DMS114 treated with DMSO at 0.1 percent for 48 hours (cell line): Measurements from ENCODE around the gene PPP1R14B.

Experiments
- DNase-seq: peaks from one replicate; lab custom pipeline; 2025; ENCODE audit not compliant: unreplicated experiment; lab: John Stamatoyannopoulos, UW

PPP1R14B gene, protein sequence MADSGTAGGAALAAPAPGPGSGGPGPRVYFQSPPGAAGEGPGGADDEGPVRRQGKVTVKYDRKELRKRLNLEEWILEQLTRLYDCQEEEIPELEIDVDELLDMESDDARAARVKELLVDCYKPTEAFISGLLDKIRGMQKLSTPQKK

DNA sequence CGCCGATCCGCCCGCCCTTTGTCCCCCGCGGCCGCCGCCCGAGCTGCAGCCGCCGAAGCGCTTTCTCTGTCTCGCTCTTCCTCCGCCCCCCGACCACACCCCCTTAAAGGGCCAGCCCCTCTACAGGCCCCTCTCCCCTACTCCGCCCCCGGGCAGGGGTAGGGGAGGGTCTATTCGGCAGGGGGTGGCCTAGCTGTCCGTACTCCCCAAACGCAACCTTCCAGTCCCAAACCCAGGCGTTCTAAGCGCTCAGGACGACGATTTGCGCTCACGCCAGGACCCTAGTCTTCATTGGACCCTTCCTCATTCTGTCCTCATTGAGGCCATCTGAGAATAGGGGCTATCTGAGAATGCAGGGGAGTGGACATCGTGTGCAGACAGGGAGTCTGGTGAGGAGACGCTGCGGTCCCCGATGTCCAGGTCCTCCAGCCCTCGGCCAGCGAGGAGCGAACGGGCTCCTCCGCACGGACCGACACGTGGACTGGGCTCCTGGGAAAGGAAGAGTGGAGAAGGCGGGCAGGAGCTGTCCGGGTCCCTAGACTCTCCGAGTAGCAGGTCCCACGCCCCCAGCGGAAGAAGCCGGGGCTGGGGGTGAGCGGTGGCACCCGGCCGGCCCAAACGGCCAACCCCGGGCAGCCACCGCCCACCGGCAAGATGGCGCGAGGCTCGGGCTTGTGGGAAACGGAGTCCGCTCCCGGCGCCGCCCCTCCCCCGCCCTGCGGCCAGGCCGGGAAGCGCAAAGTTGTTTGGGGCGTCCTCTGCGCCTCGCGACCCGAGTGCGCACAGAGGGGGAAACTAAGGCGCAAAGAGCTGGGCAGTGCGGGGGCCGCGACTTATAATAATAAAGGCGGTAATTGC lies at the start of gene PPP1R14B:
TSS of gene PPP1R14B (minus strand) at position 73 of the 858 bp plus-strand sequence. CDS start 270 bp downstream, outside the sequence.
- peak; percentile 71 for DNase-seq

DNA sequence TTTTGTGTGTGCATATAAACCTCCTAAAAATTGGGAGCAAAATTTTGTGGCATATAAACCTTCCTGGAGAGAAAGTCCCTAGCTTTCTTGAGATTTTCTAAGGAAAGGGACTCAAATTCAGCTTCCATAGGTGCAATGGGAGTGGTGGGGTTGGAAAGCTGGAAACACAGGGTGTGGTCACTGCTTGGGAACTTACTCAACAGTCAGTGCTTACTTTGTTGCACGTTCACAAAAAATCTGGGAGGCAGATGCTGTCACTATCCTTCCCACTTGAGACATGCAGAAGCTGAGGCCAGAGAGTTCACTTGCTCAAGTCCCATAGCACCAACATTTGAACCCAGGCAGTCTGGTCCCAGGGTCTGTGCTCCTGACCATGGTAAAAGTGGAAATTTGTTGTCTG lies 49.5 kb upstream of the PPP1R14B start:
- DNase-seq: no peak

DNA sequence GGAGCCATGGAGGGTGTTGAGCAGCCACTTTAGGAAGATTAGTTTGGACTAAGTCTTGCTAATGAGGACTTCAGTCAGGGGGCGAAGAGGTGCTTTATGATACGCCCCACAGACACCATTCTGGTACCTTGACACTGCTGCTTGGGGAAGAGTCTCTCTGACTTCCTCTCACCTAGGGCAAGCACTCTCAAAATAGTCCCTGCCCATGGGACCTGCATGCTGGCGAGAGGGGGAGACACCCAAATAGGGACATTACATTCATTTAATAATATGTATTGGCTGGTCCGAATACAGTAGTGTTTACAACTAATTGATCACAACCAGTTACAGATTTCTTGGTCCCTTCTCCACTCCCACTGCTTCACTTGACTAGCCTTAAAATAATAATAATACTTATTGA lies 49.0 kb upstream of the PPP1R14B start:
- no peak for DNase-seq

- no peak for DNase-seq
Observed at GRCh38 chr11:64294774-64295173, 48.0 kb upstream of the PPP1R14B start.

DNA sequence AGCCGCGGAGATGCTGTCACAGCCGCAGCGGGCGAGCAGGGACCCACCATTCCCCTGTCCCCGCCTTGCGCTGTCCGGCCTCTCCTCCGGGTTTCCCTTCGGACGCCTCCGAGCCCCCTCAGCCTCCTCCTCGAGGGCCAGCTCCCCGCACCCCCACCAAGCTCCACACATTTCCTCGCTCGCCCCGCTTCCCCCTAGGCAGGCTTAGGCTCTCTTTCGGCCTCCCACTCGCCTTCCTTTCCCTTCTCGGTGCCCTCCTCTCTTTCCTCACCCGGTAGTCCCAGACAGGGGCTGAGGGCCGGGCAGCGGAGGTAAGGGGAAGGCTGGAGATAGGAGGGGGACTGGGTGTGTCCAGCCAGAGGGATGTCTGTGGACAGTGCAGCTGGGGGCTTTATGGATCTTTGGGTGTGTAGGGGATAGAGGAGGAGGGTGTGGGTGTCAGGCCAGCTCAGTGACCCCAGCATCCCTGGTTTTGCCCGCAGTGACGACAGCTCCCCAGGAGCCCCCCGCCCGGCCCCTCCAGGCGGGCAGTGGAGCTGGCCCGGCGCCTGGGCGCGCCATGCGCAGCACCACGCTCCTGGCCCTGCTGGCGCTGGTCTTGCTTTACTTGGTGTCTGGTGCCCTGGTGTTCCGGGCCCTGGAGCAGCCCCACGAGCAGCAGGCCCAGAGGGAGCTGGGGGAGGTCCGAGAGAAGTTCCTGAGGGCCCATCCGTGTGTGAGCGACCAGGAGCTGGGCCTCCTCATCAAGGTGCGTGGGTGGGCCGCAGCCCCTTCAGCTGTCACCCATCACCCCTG lies 45.9 kb upstream of the PPP1R14B start:
- DNase-seq: no peak

- no peak for DNase-seq
Observed at GRCh38 chr11:64291752-64292459, 45.2 kb upstream of the PPP1R14B start.

DNA sequence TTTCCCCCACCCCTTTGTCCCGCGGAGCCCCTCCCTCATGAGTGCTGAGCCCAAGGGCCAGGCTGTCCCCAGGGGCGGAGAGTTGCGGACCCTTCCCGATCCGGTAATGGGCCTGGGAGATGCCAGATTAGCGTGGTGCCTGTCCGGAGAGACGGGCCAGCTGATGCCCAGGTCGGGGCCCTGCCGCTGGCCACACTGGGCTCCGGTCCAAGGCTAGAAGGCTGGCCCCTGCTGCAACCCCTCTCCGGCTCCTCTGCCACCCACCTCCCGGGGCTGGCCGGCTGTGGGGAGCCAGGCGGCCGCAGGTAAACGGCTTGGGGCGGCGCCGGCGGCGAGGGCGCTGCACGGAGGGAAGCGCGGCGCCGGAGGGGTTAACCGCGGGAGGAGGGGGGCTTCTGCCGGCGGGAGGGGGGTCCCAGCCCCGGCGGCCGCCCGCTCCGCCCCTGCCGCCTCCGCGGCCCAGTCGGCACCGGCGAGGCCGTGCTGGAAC lies 44.6 kb upstream of the PPP1R14B start, which contains the start of gene KCNK4:
TSS of gene KCNK4 (plus strand) at position 41 of the 490 bp plus-strand sequence. CDS start 1,717 bp downstream, outside the sequence.
- no peak for DNase-seq

DNA sequence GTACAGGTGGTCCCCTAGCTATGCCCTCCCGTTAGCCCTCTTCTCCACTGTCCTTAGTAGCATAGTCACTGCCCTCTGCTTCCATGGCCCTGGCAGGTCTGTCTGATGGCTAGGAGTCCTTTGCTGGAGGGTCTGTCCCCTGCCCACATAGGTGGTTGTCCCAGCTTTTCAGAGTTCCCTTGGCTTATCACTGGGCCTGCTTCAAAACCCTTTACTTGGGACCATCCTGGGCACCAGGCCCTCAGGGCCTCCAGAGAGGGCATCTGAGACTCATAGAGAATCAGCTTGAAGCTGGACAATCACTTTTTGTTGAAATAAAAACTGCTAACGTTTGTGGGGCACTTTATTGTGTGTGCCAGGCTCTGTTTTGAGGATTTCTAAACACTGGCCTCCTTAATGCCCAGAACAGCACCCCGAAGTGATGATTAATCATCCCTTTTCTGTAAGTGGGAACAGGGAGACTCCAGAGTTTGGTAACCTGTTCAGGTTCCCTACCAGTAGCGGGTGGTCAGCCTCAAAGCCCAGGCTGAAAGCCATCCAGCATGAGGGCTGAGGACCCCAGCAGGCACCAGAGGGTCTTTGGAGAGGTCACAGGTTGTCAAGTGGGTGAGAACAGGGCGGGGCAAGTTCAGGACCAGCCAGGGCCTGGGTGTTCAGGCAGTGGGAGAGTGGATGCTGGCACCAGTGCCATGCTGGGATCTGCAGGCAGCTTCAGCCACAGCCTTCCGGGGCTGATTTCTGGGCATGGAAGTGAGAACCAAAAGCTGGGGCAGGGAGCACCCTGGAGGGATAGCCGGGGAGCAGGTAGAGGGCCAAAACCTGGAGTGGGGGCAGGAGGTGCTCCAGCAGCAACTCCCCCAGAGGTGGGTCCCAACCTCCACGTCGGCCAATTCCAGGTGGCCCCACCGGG lies 43.9 kb upstream of the PPP1R14B start:
- no peak for DNase-seq

DNA sequence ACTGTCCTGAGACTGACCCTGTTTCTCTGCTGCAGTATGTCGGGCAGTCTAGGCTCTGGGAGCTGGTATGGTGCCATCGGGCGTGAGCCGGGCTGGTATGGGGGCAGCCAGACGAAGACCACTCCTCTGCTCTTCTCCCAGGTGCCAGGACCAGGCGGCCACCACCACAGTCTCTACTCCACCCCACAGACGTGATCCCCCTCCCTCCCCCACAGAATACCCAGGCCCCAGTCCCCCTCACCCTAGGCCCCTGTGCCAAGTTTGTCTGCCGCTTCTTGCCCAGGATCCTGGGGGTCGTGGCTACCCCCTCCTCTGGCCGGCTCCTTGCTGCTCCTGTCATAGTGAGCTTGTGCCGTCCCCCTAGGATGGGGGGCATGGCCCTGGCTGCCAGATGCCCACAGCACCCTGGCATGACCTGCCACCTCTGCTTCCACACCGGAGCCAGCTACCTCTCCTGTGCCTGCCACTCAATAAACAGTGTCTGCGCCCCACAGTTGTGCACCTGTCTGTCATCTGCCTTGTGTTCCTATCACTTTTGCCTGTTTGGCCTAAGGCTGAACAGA lies 42.3 kb upstream of the PPP1R14B start:
- no peak for DNase-seq

GRCh38 chr11:64288353-64288750 lies 41.6 kb upstream of the PPP1R14B start:
- DNase-seq: no peak

DNA sequence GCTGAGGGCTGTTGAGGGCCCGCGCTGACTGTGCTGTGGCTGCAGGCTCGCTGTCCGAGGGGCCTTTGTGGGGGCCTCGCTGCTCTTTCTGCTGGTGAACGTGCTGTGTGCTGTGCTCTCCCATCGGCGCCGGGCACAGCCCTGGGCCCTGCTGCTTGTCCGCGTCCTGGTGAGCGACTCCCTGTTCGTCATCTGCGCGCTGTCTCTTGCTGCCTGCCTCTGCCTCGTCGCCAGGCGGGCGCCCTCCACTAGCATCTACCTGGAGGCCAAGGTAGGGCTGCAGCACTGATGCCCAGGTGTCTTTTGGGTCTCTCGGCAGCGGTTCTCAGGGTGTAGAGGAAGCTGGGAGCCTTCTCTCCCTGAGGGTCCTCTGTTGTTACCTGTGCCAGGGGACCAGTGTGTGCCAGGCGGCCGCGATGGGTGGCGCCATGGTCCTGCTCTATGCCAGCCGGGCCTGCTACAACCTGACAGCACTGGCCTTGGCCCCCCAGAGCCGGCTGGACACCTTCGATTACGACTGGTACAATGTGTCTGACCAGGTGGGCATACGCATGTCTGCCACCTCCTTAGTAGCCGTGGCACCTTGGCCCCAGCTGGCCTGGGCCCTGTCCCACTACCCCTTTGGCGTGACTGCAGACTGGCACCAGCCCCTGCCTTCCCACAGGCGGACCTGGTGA lies 41.1 kb upstream of the PPP1R14B start:
- DNase-seq: no peak

DNA sequence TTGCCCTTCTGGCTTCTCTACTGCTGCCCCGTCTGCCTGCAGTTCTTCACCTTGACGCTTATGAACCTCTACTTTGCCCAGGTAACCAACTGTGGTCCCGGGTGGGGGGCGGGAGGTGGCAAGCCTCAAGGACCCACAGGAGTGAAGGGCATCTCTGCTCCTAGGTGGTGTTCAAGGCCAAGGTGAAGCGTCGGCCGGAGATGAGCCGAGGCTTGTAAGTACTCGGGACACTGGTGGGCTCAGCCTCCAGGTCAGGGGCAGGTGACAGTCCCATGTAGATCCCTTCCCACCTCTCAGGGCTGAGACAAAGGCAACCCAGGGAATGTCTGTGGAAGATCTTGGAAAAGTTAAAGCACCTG lies 40.0 kb upstream of the PPP1R14B start:
- DNase-seq: no peak

DNA sequence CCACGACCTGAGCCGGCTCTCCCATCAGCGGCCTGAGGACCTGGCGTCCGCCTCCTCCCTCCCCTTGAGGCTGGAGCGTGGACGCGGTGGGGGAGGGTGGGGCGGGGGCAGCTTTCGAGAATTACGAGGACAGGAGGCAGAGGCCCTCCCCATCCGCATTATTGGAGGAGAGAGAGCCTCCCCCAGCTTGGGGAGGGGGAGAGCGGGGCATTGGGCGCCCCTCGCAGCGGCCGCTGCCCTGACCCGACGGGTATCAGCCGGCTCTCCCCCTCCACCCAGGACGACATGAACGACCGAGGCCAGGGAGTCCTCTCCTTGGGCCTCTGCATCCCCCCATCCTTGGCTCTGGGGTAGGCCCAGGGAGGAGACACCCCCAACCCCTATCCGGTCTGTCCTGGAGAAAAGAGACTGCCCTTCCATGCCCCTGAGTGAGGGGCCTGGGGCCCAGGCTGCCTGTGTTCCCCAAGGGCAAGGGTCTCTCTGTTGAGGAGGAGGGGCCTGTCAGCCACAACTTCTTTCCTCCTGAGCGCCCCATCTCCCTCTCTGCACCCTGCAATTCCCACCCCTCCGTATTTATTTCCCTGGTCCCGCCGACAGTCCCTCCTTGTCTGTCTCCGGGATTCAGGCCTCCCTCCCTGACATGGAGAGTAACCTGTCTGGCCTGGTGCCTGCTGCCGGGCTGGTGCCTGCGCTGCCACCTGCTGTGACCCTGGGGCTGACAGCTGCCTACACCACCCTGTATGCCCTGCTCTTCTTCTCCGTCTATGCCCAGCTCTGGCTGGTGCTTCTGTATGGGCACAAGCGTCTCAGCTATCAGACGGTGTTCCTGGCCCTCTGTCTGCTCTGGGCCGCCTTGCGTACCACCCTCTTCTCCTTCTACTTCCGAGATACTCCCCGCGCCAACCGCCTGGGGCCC lies 39.4 kb upstream of the PPP1R14B start:
- no peak for DNase-seq

GRCh38 chr11:64284962-64285884 lies 38.5 kb upstream of the PPP1R14B start, which contains the start of gene GPR137:
Gene GPR137, plus strand, starts transcription at chr11:64285848. Its CDS starts 677 bp downstream, at chr11:64286525.
- peak; percentile 72 for DNase-seq

GRCh38 chr11:64284048-64284961 lies 37.6 kb upstream of the PPP1R14B start, which contains the start of gene BAD:
Gene BAD, minus strand, starts transcription at chr11:64284665. Its CDS starts 297 bp downstream, at chr11:64284368.
- peak; percentile 85 for DNase-seq

- DNase-seq: no peak
Observed at GRCh38 chr11:64283092-64283491, 36.3 kb upstream of the PPP1R14B start.
